Measurements from ENCODE around the gene BCL11B. TPM values are rescaled to one million over a fixed set of nuclear protein-coding genes. Genes with fewer than 3 reads are reported as not detected.

BCL11B gene
- total and polyA plus RNA-seq, 12 donors = 0.03 to 1.9 (median 0.11) TPM; not detected in 2

DNA sequence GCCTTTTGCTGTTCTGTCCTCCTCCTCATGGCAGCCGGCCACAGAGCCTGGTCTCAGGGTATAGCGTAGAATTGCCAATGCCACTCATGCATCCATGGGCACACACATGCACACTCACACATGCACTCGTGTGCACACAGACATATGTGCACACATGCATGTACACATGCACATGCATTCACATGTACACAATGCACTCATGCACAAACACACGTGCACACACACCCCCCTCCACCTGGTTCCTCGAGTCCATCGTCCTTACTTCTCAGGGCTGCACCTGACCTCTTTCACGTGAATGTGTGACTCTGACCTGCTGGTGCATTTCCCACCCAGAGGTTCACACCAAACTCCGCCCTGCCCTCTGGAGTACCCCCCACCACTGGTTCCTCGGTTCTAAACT is 60.6 kb downstream of the BCL11B start:
- Histone ChIP-seq H3K27me3 (peaks cover 0 to 56% (median 21%) of the 10 kb centered on the region in 7 donors), H3K27ac (no peak overlapping the region), H3K36me3 (no peaks in the 10 kb centered on the region), H3K9me3 (no peaks in the 10 kb centered on the region), H3K4me1 (no peaks in the 10 kb centered on the region), H3K4me3 (no peak overlapping the region)
- ATAC-seq (no peak), DNase-seq (no peak)
- WGBS, 2 donors = 81 to 83% methylated on average over 9 of the region's 9 CpGs
- intact Hi-C loops (cut with DNase I) = no loop called here
- TF ChIP-seq, protein P1, sequence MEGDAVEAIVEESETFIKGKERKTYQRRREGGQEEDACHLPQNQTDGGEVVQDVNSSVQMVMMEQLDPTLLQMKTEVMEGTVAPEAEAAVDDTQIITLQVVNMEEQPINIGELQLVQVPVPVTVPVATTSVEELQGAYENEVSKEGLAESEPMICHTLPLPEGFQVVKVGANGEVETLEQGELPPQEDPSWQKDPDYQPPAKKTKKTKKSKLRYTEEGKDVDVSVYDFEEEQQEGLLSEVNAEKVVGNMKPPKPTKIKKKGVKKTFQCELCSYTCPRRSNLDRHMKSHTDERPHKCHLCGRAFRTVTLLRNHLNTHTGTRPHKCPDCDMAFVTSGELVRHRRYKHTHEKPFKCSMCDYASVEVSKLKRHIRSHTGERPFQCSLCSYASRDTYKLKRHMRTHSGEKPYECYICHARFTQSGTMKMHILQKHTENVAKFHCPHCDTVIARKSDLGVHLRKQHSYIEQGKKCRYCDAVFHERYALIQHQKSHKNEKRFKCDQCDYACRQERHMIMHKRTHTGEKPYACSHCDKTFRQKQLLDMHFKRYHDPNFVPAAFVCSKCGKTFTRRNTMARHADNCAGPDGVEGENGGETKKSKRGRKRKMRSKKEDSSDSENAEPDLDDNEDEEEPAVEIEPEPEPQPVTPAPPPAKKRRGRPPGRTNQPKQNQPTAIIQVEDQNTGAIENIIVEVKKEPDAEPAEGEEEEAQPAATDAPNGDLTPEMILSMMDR (IDR thresholded peaks at IDR 0.05) = no peak

DNA sequence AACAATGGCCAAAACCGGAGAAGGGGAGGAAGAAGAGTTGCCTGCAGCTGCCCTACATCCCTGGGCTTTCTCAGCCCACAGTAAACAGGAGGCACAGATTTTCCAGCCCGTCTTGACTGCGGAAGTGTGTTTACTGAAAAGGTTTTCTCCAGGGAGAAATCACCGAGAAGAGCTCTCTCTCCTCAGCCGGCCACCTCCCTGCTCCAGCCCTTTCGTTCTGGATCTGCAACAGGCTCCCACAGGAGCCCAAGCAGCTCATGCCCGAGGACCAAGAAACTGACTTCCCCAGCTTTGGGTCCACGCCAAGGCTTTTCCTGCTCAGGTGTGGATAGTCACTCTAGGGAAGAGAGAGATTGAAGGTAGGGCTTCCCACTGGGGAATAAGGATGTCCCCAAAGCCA is 61.7 kb downstream of the BCL11B start:
- DNase-seq (no peak), ATAC-seq (no peak)
- intact Hi-C loops (cut with DNase I) = no loop called here
- Histone ChIP-seq H3K4me1 (no peaks in the 10 kb centered on the region), H3K27me3 (peaks cover 0 to 56% (median 21%) of the 10 kb centered on the region in 7 donors), H3K4me3 (no peak overlapping the region), H3K36me3 (no peaks in the 10 kb centered on the region), H3K9me3 (no peaks in the 10 kb centered on the region), H3K27ac (no peak overlapping the region)
- 60 to 69% methylated on average over 8 of the region's 8 CpGs for WGBS, 2 donors
- TF ChIP-seq, protein P1 (IDR thresholded peaks at IDR 0.05) = no peak

DNA sequence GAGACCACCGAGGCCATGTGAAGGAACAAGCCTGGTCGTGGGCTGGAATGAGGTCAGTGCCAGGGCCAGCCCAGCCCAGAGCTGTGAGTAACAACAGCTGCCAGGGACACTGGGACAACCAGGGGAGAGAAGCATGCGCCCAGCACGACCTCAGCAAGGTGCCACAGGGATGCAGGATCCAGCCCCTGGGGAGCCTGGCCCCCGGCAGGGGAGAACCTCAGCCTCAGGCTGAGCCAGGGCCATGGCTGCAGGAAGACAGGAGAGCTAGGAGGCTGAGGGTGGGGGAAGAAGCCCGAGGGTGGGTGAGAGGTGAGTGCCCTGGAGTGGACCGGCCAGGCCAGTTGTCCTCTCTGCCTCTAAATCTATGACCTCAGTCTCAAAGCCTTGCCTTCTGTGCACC is 62.6 kb downstream of the BCL11B start:
- DNase-seq = no peak
- Histone ChIP-seq H3K36me3 (no peaks in the 10 kb centered on the region), H3K27me3 (peaks cover 0 to 46% (median 17%) of the 10 kb centered on the region in 7 donors), H3K4me3 (no peak overlapping the region), H3K9me3 (no peaks in the 10 kb centered on the region), H3K4me1 (no peaks in the 10 kb centered on the region), H3K27ac (no peak overlapping the region)
- no peak for ATAC-seq
- intact Hi-C loops (cut with DNase I) = no loop called here
- TF ChIP-seq, protein P1 (IDR thresholded peaks at IDR 0.05) = no peak
- WGBS, 2 donors = 77 to 79% methylated on average over 7 of the region's 7 CpGs

DNA sequence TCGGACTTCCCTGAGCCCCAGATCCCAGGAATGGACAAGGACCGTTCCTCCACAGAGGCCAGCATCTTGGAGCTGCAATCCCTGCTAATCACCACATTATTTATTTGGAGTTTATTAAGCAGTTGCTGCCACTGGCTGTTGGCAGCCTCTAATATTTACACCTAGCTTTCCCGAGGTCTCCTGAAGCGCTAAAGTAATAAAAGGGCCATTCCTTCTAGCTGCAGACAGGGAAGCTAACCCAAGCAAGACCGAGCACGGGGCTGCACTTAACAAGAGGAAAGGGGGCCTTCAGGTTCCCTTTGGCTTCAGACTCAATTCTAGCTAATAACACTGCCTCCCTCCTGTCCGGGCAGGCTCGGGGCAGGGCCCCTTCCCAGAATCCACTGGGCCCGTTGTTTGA is 63.7 kb downstream of the BCL11B start:
- WGBS, 2 donors = 82 to 86% methylated on average over 9 of the region's 9 CpGs
- intact Hi-C loops (cut with DNase I) = no loop called here
- H3K27ac ChIP-seq = no peak overlapping the region
- DNase-seq (no peak), ATAC-seq (no peak)
- no peaks in the 10 kb centered on the region for H3K9me3 ChIP-seq
- no peaks in the 10 kb centered on the region for H3K36me3 ChIP-seq
- no peak overlapping the region for H3K4me3 ChIP-seq
- no peaks in the 10 kb centered on the region for H3K4me1 ChIP-seq
- peaks cover 0 to 50% (median 9%) of the 10 kb centered on the region in 7 donors for H3K27me3 ChIP-seq
- TF ChIP-seq, protein P1 (IDR thresholded peaks at IDR 0.05) = no peak

All from heart right ventricle (tissue), 16 donors.